HCT116 (cell line): ENCODE results near the gene MAP3K9. TPM values are rescaled to one million over a fixed set of nuclear protein-coding genes. Genes with fewer than 3 reads are reported as not detected.

ENCODE experiments used
- ATAC-seq: fragments of 200-7000 bp; cut with Tn5 transposase; 2 replicates; pipeline ENCODE4 v1.9.1; 2020; ENCODE audit warnings: mild to moderate bottlenecking, moderate library complexity
- BruUV-seq: library from RNA; stranded (reverse); fragments of 400-500 nt; replicated peaks from 2 replicates; lab custom pipeline; 2021; lab: Mats Ljungman, UMichigan
- CTCF ChIA-PET: fragments of 300-600 bp; sonication (Branson Sonifier 250); formaldehyde crosslinking; loops from one replicate; lab custom pipeline; 2021; ENCODE audit warnings: antibody characterized with exemption; lab: Charles Lee
- POLR2A ChIA-PET: fragments of 300-600, 350-600 bp; sonication (Branson Sonifier 250); formaldehyde crosslinking; loops from one replicate; lab custom pipeline; 2021; ENCODE audit warnings: antibody characterized with exemption; lab: Charles Lee
- RAD21 ChIA-PET, 2 experiments: fragments of 300-600 bp; sonication (Branson Sonifier 250); formaldehyde crosslinking; loops; one replicate each; lab custom pipeline; 2023; ENCODE audit warnings: low total read pairs in 2 of 2; ENCODE audit not compliant: uncharacterized antibody in 2 of 2, unreplicated experiment in 2 of 2, low non-redundant PET in 1 of 2; lab: Charles Lee
- DNase-seq: peaks from one replicate; pipeline ENCODE4 v3.0.0-alpha.2; 2010; ENCODE audit warnings: low read depth, low spot score
- H2AFZ ChIP-seq: fragments of 200-600 bp; shearing (Covaris generic), sonication (generic); 2 replicates; pipeline ENCODE4 v1.6.1; 2017; ENCODE audit warnings: low read depth, mixed run types, mixed read lengths, antibody characterized with exemption, low read length; ENCODE audit not compliant: poor library complexity, severe bottlenecking
- H3K27ac ChIP-seq: 2 replicates; pipeline ENCODE4 v1.5.1; 2012; ENCODE audit warnings: low read depth, low read length
- H3K27me3 ChIP-seq: fragments of 200-600 bp; sonication (generic); 2 replicates; pipeline ENCODE4 v1.6.1; 2016; ENCODE audit warnings: mixed run types, low read length, mixed read lengths; ENCODE audit not compliant: insufficient read depth
- H3K36me3 ChIP-seq, 2 experiments: fragments of 200-500 bp in 1 of 2; fragments of 200-600 bp in 1 of 2; sonication (Bioruptor generic) in 1 of 2; sonication (generic) in 1 of 2; 2 replicates each; pipeline versions ENCODE4 v1.5.1 to v1.6.1; 2014 to 2016; ENCODE audit warnings: low read length in 2 of 2, inconsistent platforms in 1 of 2, mixed read lengths in 1 of 2, mixed run types in 1 of 2; ENCODE audit not compliant: insufficient read depth in 2 of 2, control insufficient read depth in 1 of 2
- H3K4me1 ChIP-seq, 2 experiments: fragments of 200-600 bp in 1 of 2; sonication (generic) in 1 of 2; 2 replicates each; pipeline versions ENCODE4 v1.5.1 to v1.6.1; 2012 to 2017; ENCODE audit warnings: low read length in 2 of 2, inconsistent platforms in 1 of 2, mild to moderate bottlenecking in 1 of 2, mixed read lengths in 1 of 2, mixed run types in 1 of 2, moderate library complexity in 1 of 2; ENCODE audit not compliant: insufficient read depth in 2 of 2, control insufficient read depth in 1 of 2
- H3K4me2 ChIP-seq: fragments of 200-600 bp; sonication (generic); 2 replicates; pipeline ENCODE4 v1.6.1; 2017; ENCODE audit warnings: mixed run types, low read length, mixed read lengths
- H3K4me3 ChIP-seq, 2 experiments: fragments of 200-600 bp in 1 of 2; sonication (generic) in 1 of 2; replicated peaks in 1 of 2; 2 replicates each; pipeline ENCODE4 v1.5.1; 2011 to 2016; ENCODE audit warnings: low read length in 2 of 2, control low read depth in 1 of 2, low read depth in 1 of 2, mild to moderate bottlenecking in 1 of 2, mixed read lengths in 1 of 2, mixed run types in 1 of 2
- H3K79me2 ChIP-seq: fragments of 200-600 bp; sonication (generic); 2 replicates; pipeline ENCODE4 v1.6.1; 2017; ENCODE audit warnings: mild to moderate bottlenecking, mixed run types, low read length, moderate library complexity, mixed read lengths; ENCODE audit not compliant: insufficient read depth
- H3K9ac ChIP-seq: fragments of 200-600 bp; sonication (generic); 2 replicates; pipeline ENCODE4 v1.6.1; 2016; ENCODE audit warnings: low read length, mixed read lengths
- H3K9me2 ChIP-seq: fragments of 200-600 bp; sonication (generic), shearing (Covaris generic); 2 replicates; pipeline ENCODE4 v1.6.1; 2017; ENCODE audit warnings: mixed run types, mild to moderate bottlenecking, moderate library complexity; ENCODE audit not compliant: insufficient read depth
- H3K9me3 ChIP-seq, 2 experiments: fragments of 200-500 bp in 1 of 2; fragments of 200-600 bp in 1 of 2; sonication (Bioruptor generic) in 1 of 2; sonication (generic) in 1 of 2; 2 replicates each; pipeline ENCODE4 v1.6.1; 2014 to 2017; ENCODE audit warnings: low read length in 2 of 2, mixed read lengths in 2 of 2, inconsistent platforms in 1 of 2, low read depth in 1 of 2, mild to moderate bottlenecking in 1 of 2, mixed run types in 1 of 2, moderate library complexity in 1 of 2; ENCODE audit not compliant: control insufficient read depth in 1 of 2, insufficient read depth in 1 of 2
- H4K20me1 ChIP-seq: fragments of 200-600 bp; sonication (generic), shearing (Covaris generic); 2 replicates; pipeline ENCODE4 v1.6.1; 2017; ENCODE audit warnings: mixed run types, mild to moderate bottlenecking, moderate library complexity; ENCODE audit not compliant: insufficient read depth
- CTCF ChIP-seq, 3 experiments: fragments of 200-600 bp in 1 of 3; sonication (generic) in 1 of 3; IDR thresholded peaks in 2 of 3; conservative IDR thresholded peaks in 1 of 3; 2 replicates each; pipeline ENCODE4 v1.5.1; 2012 to 2017; ENCODE audit warnings: low read depth in 2 of 3, low read length in 2 of 3, antibody characterized with exemption in 1 of 3, borderline replicate concordance in 1 of 3, control low read depth in 1 of 3, mild to moderate bottlenecking in 1 of 3, mixed read lengths in 1 of 3, mixed run types in 1 of 3, moderate library complexity in 1 of 3; ENCODE audit not compliant: insufficient read depth in 1 of 3
- EGR1 ChIP-seq: IDR thresholded peaks from 2 replicates; pipeline ENCODE4 v1.6.1; 2012; ENCODE audit warnings: low read depth
- ELF1 ChIP-seq: IDR thresholded peaks from 2 replicates; pipeline ENCODE4 v1.6.1; 2012; ENCODE audit warnings: low read depth, borderline replicate concordance
- EZH2 ChIP-seq: fragments of 200-600 bp; sonication (generic); IDR thresholded peaks from 2 replicates; pipeline ENCODE4 v1.6.1; 2017; ENCODE audit warnings: antibody characterized with exemption, mixed run types
- FOSL1 ChIP-seq: IDR thresholded peaks from 2 replicates; pipeline ENCODE4 v1.6.1; 2012; ENCODE audit warnings: low read depth
- MAX ChIP-seq: IDR thresholded peaks from 2 replicates; pipeline ENCODE4 v1.6.1; 2012
- REST ChIP-seq: IDR thresholded peaks from 2 replicates; pipeline ENCODE4 v1.6.1; 2012; ENCODE audit warnings: low read depth
- SIN3A ChIP-seq: IDR thresholded peaks from 2 replicates; pipeline ENCODE4 v1.6.1; 2012; ENCODE audit warnings: low read depth
- SRF ChIP-seq: IDR thresholded peaks from 2 replicates; pipeline ENCODE4 v1.6.1; 2012; ENCODE audit warnings: low read depth
- intact Hi-C: fragments of 100-400 bp; cut with micrococcal nuclease; formaldehyde crosslinking; loops from 2 replicates; pipeline ENCODE4 v1.10.0; 2022
- total RNA-seq: library from RNA; stranded (reverse); gene quantifications from one replicate; pipeline ENCODE4 v1.2.1, GENCODE V29; 2021; ENCODE audit not compliant: unreplicated experiment

MAP3K9 gene
- total RNA-seq, 1 experiment from 2014 or later = 11.7 TPM

GRCh38 chr14:70789361-70789760, 20.0 kb downstream of the MAP3K9 start:
- no TSS peak for BruUV-seq
- DNase-seq = no peak
- ChIA-PET POLR2A (no interaction called here), RAD21 (no interaction called here), CTCF (no interaction called here)
- no peak overlapping the region for H3K27ac ChIP-seq
- no peak overlapping the region for H3K4me3 ChIP-seq
- H2AFZ ChIP-seq = no peak overlapping the region
- H3K27me3 ChIP-seq = no peaks in the 10 kb centered on the region
- H3K9me3 ChIP-seq = no peaks in the 10 kb centered on the region
- intact Hi-C loops = no loop called here
- peaks cover 36% of the 10 kb centered on the region for H3K79me2 ChIP-seq
- H4K20me1 ChIP-seq = no peaks in the 10 kb centered on the region
- peaks cover 0 to 11% of the 10 kb centered on the region in 2 experiments; a peak in 1 of 4 replicates for H3K36me3 ChIP-seq
- ATAC-seq = no peak
- no peak overlapping the region for H3K9ac ChIP-seq
- H3K4me1 ChIP-seq = peaks cover 0 to 8% of the 10 kb centered on the region in 2 experiments; a peak in 2 of 4 replicates
- no peak overlapping the region for H3K4me2 ChIP-seq
- H3K9me2 ChIP-seq = no peaks in the 10 kb centered on the region
- TF ChIP-seq SRF = no peak
- TF ChIP-seq ELF1 = no peak
- no peak for TF ChIP-seq CTCF (IDR thresholded peaks at IDR 0.05 in 2 of 3, conservative IDR thresholded peaks at IDR 0.05 in 1 of 3; ENCODE audit: borderline replicate concordance in 1 of 3, insufficient read depth in 1 of 3, low read depth in 2 of 3, low read length in 2 of 3)
- no peak for TF ChIP-seq EGR1
- TF ChIP-seq EZH2 = no peak
- no peak for TF ChIP-seq REST
- TF ChIP-seq FOSL1 = no peak
- no peak for TF ChIP-seq SIN3A
- no peak for TF ChIP-seq MAX
